ENCODE results near the gene ACKR4.

DNA sequence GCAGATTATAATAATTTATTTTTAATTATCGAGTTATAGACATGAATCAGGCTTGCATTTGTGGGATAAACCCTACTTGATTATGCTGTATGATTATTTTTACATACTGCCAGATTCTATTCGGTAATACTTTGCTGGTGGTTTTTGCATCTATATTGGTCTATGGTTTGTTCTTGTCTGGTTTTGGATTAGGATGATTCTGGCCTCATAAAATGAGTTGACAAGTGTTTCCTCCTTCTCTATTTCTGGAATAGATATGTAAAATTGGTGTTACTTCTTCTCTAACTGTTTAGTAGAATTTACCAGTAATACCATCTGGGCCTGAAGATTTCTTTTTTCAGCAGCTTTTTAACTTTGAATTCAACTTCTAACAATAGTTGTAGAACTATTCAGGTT, 33.0 kb upstream of the ACKR4 start:
- TF ChIP-seq, protein P1, sequence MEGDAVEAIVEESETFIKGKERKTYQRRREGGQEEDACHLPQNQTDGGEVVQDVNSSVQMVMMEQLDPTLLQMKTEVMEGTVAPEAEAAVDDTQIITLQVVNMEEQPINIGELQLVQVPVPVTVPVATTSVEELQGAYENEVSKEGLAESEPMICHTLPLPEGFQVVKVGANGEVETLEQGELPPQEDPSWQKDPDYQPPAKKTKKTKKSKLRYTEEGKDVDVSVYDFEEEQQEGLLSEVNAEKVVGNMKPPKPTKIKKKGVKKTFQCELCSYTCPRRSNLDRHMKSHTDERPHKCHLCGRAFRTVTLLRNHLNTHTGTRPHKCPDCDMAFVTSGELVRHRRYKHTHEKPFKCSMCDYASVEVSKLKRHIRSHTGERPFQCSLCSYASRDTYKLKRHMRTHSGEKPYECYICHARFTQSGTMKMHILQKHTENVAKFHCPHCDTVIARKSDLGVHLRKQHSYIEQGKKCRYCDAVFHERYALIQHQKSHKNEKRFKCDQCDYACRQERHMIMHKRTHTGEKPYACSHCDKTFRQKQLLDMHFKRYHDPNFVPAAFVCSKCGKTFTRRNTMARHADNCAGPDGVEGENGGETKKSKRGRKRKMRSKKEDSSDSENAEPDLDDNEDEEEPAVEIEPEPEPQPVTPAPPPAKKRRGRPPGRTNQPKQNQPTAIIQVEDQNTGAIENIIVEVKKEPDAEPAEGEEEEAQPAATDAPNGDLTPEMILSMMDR (IDR thresholded peaks at IDR 0.05), result no peak
- no peak for TF ChIP-seq POLR2A (IDR thresholded peaks at IDR 0.05)

All from right lobe of liver (tissue), 4 donors.